ENCODE measurements around the gene NEUROG1. TPM values are rescaled to one million over a fixed set of nuclear protein-coding genes. Genes with fewer than 3 reads are reported as not detected.

Gene NEUROG1
- total RNA-seq, 2 donors from 2014 or later, result not detected

Other genes starting within 250 kb of the NEUROG1 start
- 100 to 1,000 TPM; 136 to 140 TPM for gene MACROH2A1, start 136.7 kb downstream of the NEUROG1 start, total RNA-seq
- not detected for gene DCANP1, start 88.6 kb downstream of the NEUROG1 start, total RNA-seq
- gene TIFAB, start 83.6 kb downstream of the NEUROG1 start, total RNA-seq, result not detected
- gene CXCL14, start 43.0 kb upstream of the NEUROG1 start, total RNA-seq, result not detected